HS-5 (cell line): Measurements from ENCODE around the gene USH1G.
A peak's percentile ranks its signal among the peaks of the same experiment; 100 is the strongest.
"Not testable (repeated sequence)": the region's sequence is repeated elsewhere in the genome, so short reads cannot be mapped to it uniquely, and the experiment has no call there.

Source experiments
- DNase-seq: peaks from one replicate; pipeline ENCODE4 v3.0.0-alpha.2; 2012; ENCODE audit warnings: low read depth

Gene USH1G

DNA sequence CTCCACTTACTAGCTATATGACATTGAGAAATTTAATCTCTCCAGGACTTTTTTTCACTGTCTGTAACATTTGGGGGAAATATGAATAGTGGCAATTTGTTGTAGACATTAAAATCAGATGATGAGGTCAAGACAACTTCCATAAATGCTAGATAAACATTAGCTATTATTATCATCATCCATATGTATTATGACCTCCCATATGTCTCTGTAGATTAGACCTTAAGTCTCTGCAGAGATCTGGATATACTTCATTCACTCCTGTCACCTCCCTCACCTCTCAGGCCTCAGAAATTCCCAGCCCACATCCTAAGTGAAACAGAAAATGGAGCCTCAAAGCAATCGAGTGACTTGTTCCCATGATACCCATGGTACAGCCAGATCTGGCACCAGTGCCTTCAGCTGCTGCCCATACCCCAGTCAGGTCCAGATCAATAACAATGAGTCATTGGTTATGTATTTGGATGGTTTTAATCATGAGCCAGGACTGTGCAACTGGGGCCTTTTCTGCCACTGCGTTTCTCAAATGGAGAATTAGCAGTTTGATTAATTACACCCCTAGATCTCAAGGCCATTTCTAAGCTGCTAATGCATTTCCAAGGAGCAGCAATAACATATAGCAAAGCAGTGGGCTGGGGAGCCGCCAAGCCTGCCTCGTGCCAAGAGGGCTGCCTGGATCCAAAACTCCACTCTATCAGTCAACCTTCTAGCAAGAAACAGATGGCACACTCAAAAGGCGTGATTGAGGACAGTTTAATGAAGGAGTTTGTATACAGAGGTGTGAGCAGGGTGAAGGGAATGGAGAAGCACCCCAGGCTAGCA, 47.7 kb downstream of the USH1G start:
- no peak for DNase-seq

DNA sequence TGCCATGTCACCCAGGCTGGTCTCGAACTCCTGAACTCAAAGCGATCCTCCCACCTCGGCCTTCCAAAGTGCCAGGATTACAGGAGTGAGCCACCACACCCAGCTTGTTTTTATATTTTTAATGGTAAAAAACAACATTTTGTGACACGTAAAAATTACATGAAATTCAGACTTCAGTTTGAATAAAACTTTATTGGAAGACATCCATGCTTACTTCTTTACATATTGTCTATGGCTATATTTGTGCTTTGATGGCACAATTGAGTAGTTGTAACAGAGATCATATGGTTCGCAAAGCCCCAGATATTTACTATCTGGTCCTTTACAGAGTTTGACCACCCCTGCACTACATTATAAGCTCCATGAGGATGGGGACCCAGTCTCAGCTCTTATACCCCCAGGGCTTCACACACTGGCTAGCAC, 48.4 kb downstream of the USH1G start:
- no peak for DNase-seq

DNA sequence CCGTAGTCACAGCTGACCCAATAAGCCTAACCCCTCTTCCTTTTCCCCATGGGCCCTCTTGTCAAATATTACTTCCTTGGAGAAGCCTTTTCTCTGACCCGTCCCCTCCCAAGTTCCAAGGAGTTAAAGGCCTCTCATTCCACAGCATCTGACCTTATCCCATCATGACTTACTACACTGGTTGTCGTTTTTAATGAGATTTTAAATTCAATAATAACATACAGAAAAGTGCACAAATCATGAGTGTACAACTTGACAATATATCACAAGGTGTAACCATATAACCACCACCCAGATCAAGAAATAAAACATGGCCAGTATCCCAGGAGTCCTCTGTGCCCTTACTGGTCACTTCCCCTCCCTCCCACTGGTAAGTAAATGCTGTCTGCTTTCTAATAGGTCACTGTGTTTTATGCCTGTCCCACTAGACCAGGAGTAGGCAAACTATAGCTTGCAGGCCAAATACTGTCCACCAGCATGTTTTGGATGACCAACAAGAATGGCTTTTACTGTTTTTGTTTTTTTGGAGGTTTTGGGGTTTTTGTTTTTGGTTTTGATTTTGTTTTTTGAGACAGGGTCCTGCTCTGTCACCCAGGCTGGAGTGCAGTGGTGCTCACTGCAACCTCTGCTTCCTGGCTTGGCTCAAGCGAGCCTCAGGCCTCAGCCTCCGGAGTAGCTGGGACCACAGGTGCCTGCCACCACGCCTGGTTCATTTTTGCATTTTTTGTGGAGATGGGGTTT, 49.0 kb downstream of the USH1G start:
- no peak for DNase-seq

DNA sequence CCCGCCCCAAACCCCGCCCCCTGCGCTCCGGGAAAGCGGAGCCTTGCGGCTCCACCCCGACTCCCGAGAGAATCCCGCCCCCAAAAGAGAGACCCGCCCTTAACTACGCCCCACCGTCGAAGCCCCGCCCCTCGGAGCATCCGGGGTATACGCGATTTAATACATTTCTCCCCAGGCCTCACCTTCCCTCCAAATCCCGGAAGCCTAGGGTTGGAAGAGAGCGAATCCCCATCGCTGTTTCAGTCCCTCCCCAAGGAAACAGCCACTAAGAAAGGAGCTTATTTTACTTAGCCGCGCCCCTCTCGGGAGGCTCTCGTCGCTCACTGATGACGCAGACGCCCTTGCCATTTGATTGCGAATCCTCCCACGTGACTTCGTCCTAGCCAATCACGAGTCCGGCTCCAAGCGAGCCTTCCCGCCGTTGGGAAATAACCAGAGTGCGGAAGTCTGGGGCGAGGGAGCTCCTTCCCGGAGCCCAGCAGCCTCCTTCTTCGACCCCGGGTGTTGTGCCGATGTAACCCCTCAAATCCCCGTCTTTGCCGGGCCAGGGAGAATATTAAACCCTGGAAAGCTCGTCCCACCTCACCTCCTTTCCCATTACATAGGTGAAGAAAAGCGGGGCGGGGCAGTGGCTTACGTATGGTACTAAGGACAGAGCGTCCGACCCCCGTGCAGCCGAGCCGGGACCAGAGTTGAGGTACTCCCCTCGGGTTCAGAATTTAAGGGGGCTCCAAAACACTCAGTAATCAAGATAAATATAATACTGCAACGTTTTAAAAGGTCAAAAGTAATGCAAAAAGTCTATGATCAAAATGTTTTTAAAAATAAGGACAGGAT, 49.8 kb downstream of the USH1G start:
- DNase-seq: peak; percentile 99

DNA sequence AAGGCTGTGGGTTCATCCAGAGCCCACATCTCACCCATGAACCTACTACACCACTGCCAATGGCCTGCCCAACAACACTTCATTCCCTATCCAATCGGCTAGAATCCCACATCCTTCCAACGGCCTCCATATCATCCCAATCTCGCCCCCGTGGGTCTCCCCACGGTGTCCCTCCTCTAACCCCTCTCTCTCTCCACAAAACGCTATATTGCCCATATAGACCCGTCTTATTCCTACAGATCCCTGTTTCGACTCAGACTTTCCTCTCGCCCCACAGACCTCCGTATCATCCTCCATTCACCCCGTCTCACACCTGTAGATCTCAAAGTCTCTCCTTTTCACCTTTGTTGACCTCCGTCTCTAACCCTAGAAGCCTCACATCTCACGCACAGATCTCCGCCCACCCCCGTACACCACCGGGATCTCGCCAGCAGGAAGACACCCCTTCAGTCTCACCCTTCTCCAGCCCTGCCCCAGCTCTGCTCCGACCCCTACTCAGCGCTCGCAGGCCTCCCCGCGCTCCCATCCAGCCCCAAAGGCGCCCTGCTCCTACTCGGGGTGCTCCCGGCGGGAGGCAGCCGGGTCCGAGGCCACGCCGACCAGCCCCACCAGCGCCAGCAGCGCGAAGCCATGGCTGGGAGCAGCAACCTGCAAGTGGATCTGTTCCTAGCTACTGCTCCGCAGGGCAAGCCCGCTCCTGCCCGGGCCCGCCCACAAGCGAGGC, 50.6 kb downstream of the USH1G start, which contains the start of gene FDXR:
FDXR (minus strand) TSS at position 682 of the 724 bp plus-strand sequence; CDS start at position 632, 50 bp downstream.
- DNase-seq: no peak

DNA sequence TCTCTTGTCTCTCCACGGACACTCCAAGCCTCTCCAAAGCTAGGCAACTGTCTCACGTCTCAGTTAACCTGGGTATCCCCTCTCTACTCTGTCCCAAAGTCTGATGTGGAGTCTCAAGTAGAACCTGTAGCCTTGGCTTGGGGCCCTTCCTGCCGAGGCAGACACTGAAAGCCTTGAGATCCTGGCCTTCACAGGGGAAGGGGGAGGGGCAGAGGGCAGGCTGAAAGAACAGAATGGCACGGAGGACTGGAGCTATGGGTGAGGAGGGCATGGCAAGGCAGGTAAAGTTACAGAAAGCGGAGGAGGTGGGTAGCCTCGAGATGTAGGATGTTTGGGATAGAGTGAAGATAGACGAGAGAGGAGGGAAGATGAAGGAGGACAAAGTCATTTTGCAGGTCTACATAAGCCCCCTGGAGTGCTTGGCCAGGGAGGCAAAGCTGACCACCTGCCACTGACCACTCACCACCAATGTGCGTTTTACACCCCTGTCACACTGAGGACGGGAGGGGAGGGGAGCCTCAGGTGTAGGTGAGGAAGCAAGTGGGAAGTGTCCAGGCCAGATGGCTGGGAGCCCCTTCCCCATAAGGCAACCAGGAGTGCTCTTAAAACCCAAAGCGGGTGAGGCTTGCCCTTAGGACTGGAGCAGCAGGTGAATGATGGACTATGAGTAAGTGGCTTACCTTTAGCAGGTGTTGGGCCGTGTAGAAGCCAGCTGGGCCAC, 51.5 kb downstream of the USH1G start:
- no peak for DNase-seq

DNA sequence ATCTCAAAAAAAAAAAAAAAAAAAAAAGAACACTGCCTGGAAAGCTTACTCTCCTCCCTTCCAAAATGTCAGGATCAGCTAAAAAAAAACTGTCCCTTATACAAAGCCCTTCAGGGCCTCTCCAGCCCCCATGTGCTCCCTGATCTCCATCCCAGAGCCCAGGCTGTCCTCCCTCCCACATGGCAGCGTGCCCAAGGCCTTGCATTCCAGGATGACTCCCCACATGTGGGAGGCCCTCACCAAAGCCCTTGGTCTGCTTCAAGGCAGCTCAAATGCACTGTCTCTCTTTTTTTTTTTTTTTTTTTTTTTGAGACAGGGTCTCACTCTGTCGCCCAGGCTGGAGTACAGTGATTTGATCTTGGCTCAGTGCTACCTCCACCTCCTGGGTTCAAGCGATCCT, 52.5 kb downstream of the USH1G start:
- no peak for DNase-seq

DNA sequence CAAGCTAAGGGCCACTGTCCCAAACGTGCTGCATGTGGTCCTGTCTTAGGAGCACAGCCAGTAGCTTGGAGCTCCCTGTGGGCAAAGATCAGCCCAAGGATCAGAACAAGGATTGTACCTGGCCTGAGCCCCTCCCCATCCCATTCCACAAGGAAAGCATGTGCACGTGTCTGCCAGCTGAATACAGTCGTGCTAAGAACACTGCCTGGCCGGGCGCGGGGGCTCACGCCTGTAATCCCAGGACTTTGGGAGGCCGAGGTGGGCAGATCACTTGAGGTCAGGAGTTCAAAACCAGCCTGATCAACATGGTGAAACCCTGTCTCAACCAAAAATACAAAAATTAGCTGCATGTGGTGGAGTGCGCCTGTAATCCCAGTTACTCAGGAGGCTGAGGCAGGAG, 53.0 kb downstream of the USH1G start:
- not testable (repeated sequence) for DNase-seq

DNA sequence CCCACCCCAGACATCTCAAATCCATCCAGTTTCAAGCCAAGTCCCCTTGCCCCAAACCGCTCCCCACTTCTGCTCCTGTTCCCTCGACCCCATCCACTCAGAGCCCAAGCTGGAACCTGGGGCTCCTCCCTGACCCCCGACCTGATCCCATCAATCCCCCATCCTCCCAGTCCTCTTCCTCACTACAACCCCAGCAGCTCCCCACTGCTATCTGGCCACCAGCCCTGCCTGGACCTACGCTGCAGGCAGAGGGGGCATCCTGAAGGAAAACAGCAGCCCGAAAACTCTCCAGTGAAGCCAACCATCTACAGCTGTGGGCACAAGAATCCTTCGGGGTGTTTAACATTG, 54.2 kb downstream of the USH1G start:
- DNase-seq: no peak

DNA sequence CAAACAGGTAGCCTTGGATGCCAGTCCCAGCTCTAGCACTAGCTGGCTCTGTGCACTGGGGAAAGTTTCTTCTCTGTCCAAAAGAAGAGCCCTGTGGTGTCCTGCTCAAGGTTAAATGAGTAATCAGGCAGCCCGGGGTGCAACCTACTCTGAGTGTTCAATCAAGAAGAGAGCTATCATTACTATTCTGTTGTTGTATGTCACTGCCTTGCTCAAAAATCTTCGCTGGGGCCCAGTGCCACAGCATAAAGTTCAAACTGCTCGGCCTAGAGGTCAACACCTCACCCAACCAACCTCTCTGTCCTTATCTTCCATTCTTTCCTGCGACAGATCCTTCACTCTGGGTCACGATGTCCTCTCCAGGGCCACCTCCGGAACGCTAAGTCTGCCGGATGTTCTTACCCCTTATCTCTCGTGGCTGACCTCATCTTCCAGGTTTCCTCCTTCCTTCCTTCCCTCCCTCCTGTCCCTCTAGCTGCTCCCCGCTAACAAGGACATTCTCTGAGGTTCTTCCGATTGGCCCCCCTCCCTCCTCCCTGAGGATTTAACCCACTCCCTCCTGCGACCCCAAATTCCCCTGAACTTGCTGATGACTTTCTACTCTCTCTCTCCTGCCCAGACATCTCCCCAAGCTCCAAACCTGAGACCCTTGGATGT, 54.7 kb downstream of the USH1G start:
- no peak for DNase-seq

DNA sequence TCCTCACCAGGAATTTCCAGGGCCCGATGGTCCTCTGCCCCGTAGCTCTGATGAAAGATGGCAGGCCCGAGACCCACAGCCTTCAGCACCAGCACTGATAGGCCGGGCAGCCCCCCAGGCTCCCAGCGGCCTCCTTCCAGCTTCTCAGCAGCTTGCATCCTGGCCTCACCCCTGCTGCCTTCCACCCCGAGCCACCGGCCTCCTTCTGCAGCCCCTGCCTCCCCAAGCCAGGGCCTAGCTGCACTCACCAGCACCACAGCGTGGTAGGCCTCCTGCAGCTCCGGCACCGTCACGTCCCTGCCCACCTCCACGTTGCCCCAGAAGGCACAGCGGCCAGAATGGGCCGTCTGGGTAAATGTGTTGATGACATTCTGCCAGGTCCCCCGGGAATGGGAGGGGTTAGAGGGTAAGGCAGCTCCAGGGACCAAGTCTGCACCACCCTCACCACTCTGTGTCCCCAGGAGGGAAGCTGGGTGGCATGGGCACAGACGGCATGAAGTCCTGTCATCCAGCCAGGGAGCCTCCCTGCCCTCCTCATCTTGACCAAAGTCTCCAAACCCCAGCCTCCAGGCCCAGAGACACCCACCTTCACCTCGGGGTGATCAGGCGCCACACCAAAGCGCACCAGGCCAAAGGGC, 56.7 kb downstream of the USH1G start:
- no peak for DNase-seq
